ENCODE measurements around the gene TFAP2A.

TFAP2A gene

GRCh38 chr6:10414756-10415616, at the start of gene TFAP2A:
TSS of gene TFAP2A (minus strand) at chr6:10415074. CDS start at chr6:10414991, 83 bp downstream.
- CTCF ChIA-PET = interaction anchor here (0.8 to 2.7 kb wide), 4 partner anchors 11 to 384 kb away, joined by 3 to 12 read pairs (median 4); no protein-coding TSS in a partner anchor
- DNase-seq (ENCODE audit: extremely low spot score) = no peak

GRCh38 chr6:10463491-10464481, 48.9 kb upstream of the TFAP2A start:
- DNase-seq (ENCODE audit: extremely low spot score) = no peak
- POLR2A ChIA-PET = no interaction called here
- CTCF ChIA-PET = interaction anchor here (1.1 to 4.4 kb wide), 8 partner anchors 8 to 1481 kb away, joined by 3 to 29 read pairs (median 4); no protein-coding TSS in a partner anchor
- TF ChIP-seq, protein P1, sequence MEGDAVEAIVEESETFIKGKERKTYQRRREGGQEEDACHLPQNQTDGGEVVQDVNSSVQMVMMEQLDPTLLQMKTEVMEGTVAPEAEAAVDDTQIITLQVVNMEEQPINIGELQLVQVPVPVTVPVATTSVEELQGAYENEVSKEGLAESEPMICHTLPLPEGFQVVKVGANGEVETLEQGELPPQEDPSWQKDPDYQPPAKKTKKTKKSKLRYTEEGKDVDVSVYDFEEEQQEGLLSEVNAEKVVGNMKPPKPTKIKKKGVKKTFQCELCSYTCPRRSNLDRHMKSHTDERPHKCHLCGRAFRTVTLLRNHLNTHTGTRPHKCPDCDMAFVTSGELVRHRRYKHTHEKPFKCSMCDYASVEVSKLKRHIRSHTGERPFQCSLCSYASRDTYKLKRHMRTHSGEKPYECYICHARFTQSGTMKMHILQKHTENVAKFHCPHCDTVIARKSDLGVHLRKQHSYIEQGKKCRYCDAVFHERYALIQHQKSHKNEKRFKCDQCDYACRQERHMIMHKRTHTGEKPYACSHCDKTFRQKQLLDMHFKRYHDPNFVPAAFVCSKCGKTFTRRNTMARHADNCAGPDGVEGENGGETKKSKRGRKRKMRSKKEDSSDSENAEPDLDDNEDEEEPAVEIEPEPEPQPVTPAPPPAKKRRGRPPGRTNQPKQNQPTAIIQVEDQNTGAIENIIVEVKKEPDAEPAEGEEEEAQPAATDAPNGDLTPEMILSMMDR (IDR thresholded peaks at IDR 0.05; ENCODE audit: control extremely low read depth, extremely low read depth, low read depth, missing control alignments) = no peak

More at GRCh38 chr6:10414756-10415616, at the start of gene TFAP2A:
- POLR2A ChIA-PET = interaction anchor here (0.7 kb wide), 1 partner anchor 60 kb away, joined by 4 read pairs; no protein-coding TSS in a partner anchor
- TF ChIP-seq, protein P1 (IDR thresholded peaks at IDR 0.05; ENCODE audit: control extremely low read depth, extremely low read depth, low read depth, missing control alignments) = no peak

DNA sequence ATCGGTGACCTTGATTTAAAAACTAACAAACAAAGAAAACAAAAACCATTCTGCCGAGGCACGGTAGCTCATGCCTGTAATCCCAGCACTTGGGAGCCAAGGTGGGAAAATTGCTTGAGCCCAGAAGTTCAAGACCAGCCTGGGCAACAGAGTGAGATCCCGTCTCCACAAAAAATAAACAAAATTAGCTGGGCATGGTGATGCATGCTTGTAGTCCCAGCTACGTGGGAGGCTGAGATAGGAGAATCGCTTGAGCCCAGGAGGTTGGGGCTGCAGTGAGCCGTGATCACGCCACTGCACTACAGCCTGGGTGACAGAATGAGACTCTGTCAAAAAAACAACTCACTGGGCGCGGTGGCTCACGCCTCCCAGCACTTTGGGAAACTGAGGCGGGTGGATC, 48.2 kb upstream of the TFAP2A start:
- ChIA-PET CTCF (interaction anchor here (1.3 to 1.5 kb wide), 3 partner anchors 9 to 18 kb away, joined by 4 to 5 read pairs (median 4); no protein-coding TSS in a partner anchor), POLR2A (no interaction called here)
- DNase-seq (ENCODE audit: extremely low spot score) = no peak
- TF ChIP-seq, protein P1 (IDR thresholded peaks at IDR 0.05; ENCODE audit: control extremely low read depth, extremely low read depth, low read depth, missing control alignments) = no peak

DNA sequence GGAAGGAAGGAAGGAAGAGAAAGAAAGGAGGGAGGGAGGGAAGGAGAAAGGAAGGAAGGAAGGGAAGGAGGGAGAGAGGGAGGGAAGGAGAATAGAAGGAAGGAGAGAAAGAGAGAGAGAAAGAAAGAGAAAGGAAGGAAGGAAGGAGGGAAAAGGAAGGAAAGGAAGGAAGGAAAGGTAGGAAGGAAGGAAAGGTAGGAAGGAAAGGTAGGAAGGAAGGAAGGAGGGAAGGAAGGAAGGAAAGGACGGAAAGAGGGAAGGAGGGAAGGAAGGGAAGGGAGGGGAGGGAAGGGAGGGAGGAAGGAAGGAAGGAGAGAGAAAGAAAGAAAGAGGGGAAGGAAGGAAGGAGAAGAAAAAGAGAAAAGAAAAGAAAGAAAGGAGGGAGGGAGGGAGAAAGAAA, 47.0 kb upstream of the TFAP2A start:
- ChIA-PET CTCF (interaction anchor here (1.0 to 1.3 kb wide), 2 partner anchors 17 to 33 kb away, joined by 3 to 5 read pairs; no protein-coding TSS in a partner anchor), POLR2A (no interaction called here)
- no peak for DNase-seq (ENCODE audit: extremely low spot score)
- TF ChIP-seq, protein P1 (IDR thresholded peaks at IDR 0.05; ENCODE audit: control extremely low read depth, extremely low read depth, low read depth, missing control alignments) = no peak

DNA sequence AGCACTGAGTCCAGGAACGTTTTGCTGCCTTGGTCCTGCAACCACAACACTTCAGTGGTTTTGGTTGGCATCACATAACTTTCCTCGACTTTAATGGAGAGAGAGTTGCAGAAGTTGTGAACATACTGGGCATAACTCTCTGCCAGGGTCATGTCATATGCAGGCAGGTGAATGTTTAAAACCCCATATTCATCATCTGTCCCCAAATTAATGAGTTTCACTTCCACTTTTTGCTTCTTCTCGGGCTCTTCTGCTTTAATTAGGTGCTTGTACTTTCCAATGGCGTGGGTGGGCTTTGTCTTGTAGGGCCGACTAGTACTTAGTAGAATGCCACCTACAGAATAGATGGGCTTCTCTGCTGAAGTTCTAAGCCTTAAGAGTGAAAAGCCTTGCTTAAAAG, 45.2 kb upstream of the TFAP2A start:
- DNase-seq (ENCODE audit: extremely low spot score) = peak; percentile 76
- TF ChIP-seq, protein P1 (IDR thresholded peaks at IDR 0.05; ENCODE audit: control extremely low read depth, extremely low read depth, low read depth, missing control alignments) = no peak
- ChIA-PET POLR2A (no interaction called here), CTCF (interaction anchor here (0.9 to 1.6 kb wide), 2 partner anchors 19 to 342 kb away, joined by 3 to 8 read pairs; no protein-coding TSS in a partner anchor)

DNA sequence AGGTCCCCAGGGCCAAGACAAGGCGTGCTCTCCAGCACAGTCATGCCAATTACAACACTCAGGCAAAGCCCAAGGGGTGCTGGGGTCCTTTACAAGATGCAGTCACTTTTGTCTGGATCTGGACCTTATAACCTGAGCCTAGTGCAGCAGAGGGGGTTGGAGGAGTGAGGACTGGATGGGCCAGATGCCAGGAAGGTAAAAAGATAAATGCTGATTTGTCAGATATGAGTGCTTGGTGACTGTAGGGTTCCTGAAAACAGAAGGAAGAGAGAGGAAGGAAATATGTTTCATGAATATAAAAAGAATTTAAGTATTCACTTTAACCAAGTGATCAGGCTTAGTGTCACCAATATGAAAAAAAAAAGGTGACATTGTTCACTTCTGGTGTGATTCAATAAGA, 43.4 kb upstream of the TFAP2A start:
- ChIA-PET POLR2A (no interaction called here), CTCF (no interaction called here)
- DNase-seq (ENCODE audit: extremely low spot score) = no peak
- TF ChIP-seq, protein P1 (IDR thresholded peaks at IDR 0.05; ENCODE audit: control extremely low read depth, extremely low read depth, low read depth, missing control alignments) = no peak
